ENCODE results near the gene METTL9.
A peak's percentile ranks its signal among the peaks of the same experiment; 100 is the strongest.

DNA sequence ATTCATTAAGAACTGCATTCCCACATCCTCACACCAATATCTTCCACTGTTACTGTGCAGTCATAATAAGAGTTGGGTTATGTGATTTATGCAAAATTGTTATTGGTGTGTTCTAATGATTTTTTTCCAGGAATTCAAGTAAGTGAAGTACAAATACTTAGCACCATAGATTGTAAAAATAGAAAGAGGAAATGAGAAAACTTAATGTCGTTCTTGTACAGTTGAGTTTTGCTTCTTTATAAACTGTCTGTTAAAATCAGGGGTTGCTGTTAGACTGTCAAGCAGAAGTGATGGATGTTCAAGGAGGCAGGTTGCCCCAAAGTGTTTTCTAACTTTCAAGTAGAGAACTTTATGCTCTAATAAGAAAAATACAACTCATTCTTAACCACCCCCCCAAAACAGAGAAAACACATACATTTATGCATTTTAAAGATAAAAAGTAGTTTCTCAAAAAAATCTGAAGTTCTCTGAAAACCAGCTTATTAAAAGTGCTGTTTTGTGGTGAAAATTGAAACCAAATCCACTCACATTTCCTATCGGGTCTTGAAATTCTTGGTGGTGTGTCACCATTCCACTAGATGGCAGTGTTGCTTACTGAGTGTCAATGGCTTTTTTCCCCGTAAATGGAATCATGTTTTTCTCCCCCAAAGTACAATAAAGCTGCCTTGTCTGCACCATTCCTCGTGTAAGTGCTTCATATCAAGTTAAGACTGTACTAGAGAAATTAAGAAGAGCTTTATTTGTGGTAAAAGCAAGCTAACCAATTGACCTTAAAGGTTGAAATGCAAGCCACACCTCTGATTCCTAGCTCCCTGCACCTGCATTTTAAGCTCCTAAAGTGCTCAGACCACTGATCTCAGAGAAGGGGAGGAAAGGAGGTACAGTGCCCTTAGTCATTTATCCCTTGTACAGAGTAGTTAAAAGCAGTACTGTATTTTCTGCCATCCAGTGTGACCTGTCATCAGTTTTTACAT, 57.7 kb downstream of the METTL9 start:
- TF ChIP-seq, protein P1, sequence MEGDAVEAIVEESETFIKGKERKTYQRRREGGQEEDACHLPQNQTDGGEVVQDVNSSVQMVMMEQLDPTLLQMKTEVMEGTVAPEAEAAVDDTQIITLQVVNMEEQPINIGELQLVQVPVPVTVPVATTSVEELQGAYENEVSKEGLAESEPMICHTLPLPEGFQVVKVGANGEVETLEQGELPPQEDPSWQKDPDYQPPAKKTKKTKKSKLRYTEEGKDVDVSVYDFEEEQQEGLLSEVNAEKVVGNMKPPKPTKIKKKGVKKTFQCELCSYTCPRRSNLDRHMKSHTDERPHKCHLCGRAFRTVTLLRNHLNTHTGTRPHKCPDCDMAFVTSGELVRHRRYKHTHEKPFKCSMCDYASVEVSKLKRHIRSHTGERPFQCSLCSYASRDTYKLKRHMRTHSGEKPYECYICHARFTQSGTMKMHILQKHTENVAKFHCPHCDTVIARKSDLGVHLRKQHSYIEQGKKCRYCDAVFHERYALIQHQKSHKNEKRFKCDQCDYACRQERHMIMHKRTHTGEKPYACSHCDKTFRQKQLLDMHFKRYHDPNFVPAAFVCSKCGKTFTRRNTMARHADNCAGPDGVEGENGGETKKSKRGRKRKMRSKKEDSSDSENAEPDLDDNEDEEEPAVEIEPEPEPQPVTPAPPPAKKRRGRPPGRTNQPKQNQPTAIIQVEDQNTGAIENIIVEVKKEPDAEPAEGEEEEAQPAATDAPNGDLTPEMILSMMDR (conservative IDR thresholded peaks at IDR 0.05; ENCODE audit: low read depth, low read length): peak; percentile 82
- no peak for TF ChIP-seq NFE2L2 (IDR thresholded peaks at IDR 0.05; ENCODE audit: low read depth, low read length)
- TF ChIP-seq POLR2A (IDR thresholded peaks at IDR 0.05; ENCODE audit: low read depth, low read length): no peak
- peak; percentile 68 for TF ChIP-seq SMC3 (IDR thresholded peaks at IDR 0.05; ENCODE audit: low read depth, low read length)
- no peak for TF ChIP-seq CEBPB (IDR thresholded peaks at IDR 0.05; ENCODE audit: low read depth, low read length)
- no peak for TF ChIP-seq RFX5 (IDR thresholded peaks at IDR 0.05; ENCODE audit: low read depth, low read length)
- TF ChIP-seq, protein P2, sequence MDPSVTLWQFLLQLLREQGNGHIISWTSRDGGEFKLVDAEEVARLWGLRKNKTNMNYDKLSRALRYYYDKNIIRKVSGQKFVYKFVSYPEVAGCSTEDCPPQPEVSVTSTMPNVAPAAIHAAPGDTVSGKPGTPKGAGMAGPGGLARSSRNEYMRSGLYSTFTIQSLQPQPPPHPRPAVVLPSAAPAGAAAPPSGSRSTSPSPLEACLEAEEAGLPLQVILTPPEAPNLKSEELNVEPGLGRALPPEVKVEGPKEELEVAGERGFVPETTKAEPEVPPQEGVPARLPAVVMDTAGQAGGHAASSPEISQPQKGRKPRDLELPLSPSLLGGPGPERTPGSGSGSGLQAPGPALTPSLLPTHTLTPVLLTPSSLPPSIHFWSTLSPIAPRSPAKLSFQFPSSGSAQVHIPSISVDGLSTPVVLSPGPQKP (IDR thresholded peaks at IDR 0.05; ENCODE audit: borderline replicate concordance, low read depth, low read length): no peak
- no peak for TF ChIP-seq MAZ (IDR thresholded peaks at IDR 0.05; ENCODE audit: borderline replicate concordance, low read depth, low read length)
- no peak for TF ChIP-seq CHD1 (IDR thresholded peaks at IDR 0.05; ENCODE audit: low read depth, low read length)
- TF ChIP-seq RCOR1 (IDR thresholded peaks at IDR 0.05; ENCODE audit: insufficient replicate concordance, low read length): no peak
- no peak for TF ChIP-seq FOS (IDR thresholded peaks at IDR 0.05; ENCODE audit: low read depth, low read length)
- no peak for TF ChIP-seq MXI1 (IDR thresholded peaks at IDR 0.05; ENCODE audit: borderline replicate concordance, low read depth, low read length)
- TF ChIP-seq RAD21 (IDR thresholded peaks at IDR 0.05; ENCODE audit: low read length): peak; percentile 71
